Measurements from ENCODE around the gene NEK3.
A peak's percentile ranks its signal among the peaks of the same experiment; 100 is the strongest.
"Not testable (repeated sequence)": the region's sequence is repeated elsewhere in the genome, so short reads cannot be mapped to it uniquely, and the experiment has no call there.

Gene NEK3

GRCh38 chr13:52118595-52118994, 40.8 kb downstream of the NEK3 start:
- no peak for DNase-seq (ENCODE audit: low read depth)

GRCh38 chr13:52118095-52118494, 41.3 kb downstream of the NEK3 start:
- no peak for DNase-seq (ENCODE audit: low read depth)

- DNase-seq (ENCODE audit: low read depth), result no peak
Observed at GRCh38 chr13:52112591-52112990, 46.8 kb downstream of the NEK3 start.

- no peak for DNase-seq (ENCODE audit: low read depth)
Observed at GRCh38 chr13:52109116-52109670, 50.2 kb downstream of the NEK3 start.

- no peak for DNase-seq (ENCODE audit: low read depth)
Observed at GRCh38 chr13:52105841-52106240, 53.6 kb downstream of the NEK3 start.

GRCh38 chr13:52104624-52105023, 54.8 kb downstream of the NEK3 start:
- DNase-seq (ENCODE audit: low read depth), result no peak

GRCh38 chr13:52103386-52103785, 56.0 kb downstream of the NEK3 start:
- no peak for DNase-seq (ENCODE audit: low read depth)

- DNase-seq (ENCODE audit: low read depth), result not testable (repeated sequence)
Observed at GRCh38 chr13:52102423-52102822, 57.0 kb downstream of the NEK3 start.

- DNase-seq (ENCODE audit: low read depth), result no peak
Observed at GRCh38 chr13:52097197-52097596, 62.2 kb downstream of the NEK3 start.

- no peak for DNase-seq (ENCODE audit: low read depth)
Observed at GRCh38 chr13:52096748-52097147, 62.6 kb downstream of the NEK3 start.

GRCh38 chr13:52096062-52096461, 63.3 kb downstream of the NEK3 start:
- DNase-seq (ENCODE audit: low read depth), result no peak

GRCh38 chr13:52092087-52092486, 67.3 kb downstream of the NEK3 start:
- DNase-seq (ENCODE audit: low read depth), result no peak

- no peak for DNase-seq (ENCODE audit: low read depth)
Observed at GRCh38 chr13:52091473-52091872, 67.9 kb downstream of the NEK3 start.

GRCh38 chr13:52085421-52085820, 74.0 kb downstream of the NEK3 start:
- peak; percentile 68 for DNase-seq (ENCODE audit: low read depth)

- DNase-seq (ENCODE audit: low read depth), result not testable (repeated sequence)
Observed at GRCh38 chr13:52084981-52085380, 74.4 kb downstream of the NEK3 start.
